Skeletal muscle satellite cell (primary cell): ENCODE data around the gene C6orf47.

ENCODE experiments used
- H3K27me3 ChIP-seq: 2 replicates; pipeline ENCODE4 v1.7.0; 2013; ENCODE audit warnings: low read length; ENCODE audit not compliant: control insufficient read depth, insufficient read depth
- H3K36me3 ChIP-seq: 2 replicates; pipeline ENCODE4 v1.7.0; 2013; ENCODE audit warnings: mild to moderate bottlenecking, control low read depth, low read length; ENCODE audit not compliant: insufficient read depth
- H3K4me1 ChIP-seq: 2 replicates; pipeline ENCODE4 v1.7.0; 2013; ENCODE audit warnings: low read length; ENCODE audit not compliant: control insufficient read depth, insufficient read depth
- H3K4me2 ChIP-seq: 2 replicates; pipeline ENCODE4 v1.7.0; 2013; ENCODE audit warnings: mild to moderate bottlenecking, low read length
- H3K4me3 ChIP-seq: 2 replicates; pipeline ENCODE4 v1.7.0; 2013; ENCODE audit warnings: low read length
- H3K9ac ChIP-seq: 2 replicates; pipeline ENCODE4 v1.7.0; 2013; ENCODE audit warnings: mild to moderate bottlenecking, low read depth, low read length, moderate library complexity
- H3K9me3 ChIP-seq: replicated peaks from 2 replicates; pipeline ENCODE4 v1.7.0; 2013; ENCODE audit warnings: mild to moderate bottlenecking, control low read depth, low read length

Gene C6orf47

GRCh38 chr6:31697555-31697954 is 37.0 kb upstream of the C6orf47 start:
- Histone ChIP-seq H3K9ac (no peak overlapping the region), H3K4me2 (no peak overlapping the region), H3K27me3 (no peaks in the 10 kb centered on the region), H3K4me1 (peaks cover 16% of the 10 kb centered on the region), H3K9me3 (no peaks in the 10 kb centered on the region), H3K36me3 (peaks cover 28% of the 10 kb centered on the region), H3K4me3 (no peak overlapping the region)

- Histone ChIP-seq H3K9ac (no peak overlapping the region), H3K4me3 (no peak overlapping the region), H3K27me3 (no peaks in the 10 kb centered on the region), H3K36me3 (peaks cover 56% of the 10 kb centered on the region), H3K4me2 (no peak overlapping the region), H3K4me1 (peaks cover 2% of the 10 kb centered on the region), H3K9me3 (no peaks in the 10 kb centered on the region)
Measured at GRCh38 chr6:31693535-31693934, 33.0 kb upstream of the C6orf47 start.

GRCh38 chr6:31692886-31693285 is 32.3 kb upstream of the C6orf47 start:
- Histone ChIP-seq H3K9me3 (no peaks in the 10 kb centered on the region), H3K36me3 (peaks cover 63% of the 10 kb centered on the region), H3K4me2 (no peak overlapping the region), H3K4me3 (no peak overlapping the region), H3K4me1 (peaks cover 2% of the 10 kb centered on the region), H3K27me3 (no peaks in the 10 kb centered on the region), H3K9ac (no peak overlapping the region)

GRCh38 chr6:31692353-31692752 is 31.8 kb upstream of the C6orf47 start:
- Histone ChIP-seq H3K9me3 (no peaks in the 10 kb centered on the region), H3K4me3 (no peak overlapping the region), H3K27me3 (no peaks in the 10 kb centered on the region), H3K4me2 (no peak overlapping the region), H3K4me1 (no peaks in the 10 kb centered on the region), H3K9ac (no peak overlapping the region), H3K36me3 (peaks cover 68% of the 10 kb centered on the region)

GRCh38 chr6:31691564-31692108 is 31.1 kb upstream of the C6orf47 start:
- no peaks in the 10 kb centered on the region for H3K4me1 ChIP-seq
- H3K4me3 ChIP-seq = no peak overlapping the region
- no peak overlapping the region for H3K4me2 ChIP-seq
- H3K36me3 ChIP-seq = peaks cover 72% of the 10 kb centered on the region
- H3K9ac ChIP-seq = no peak overlapping the region
- no peaks in the 10 kb centered on the region for H3K9me3 ChIP-seq
- H3K27me3 ChIP-seq = no peaks in the 10 kb centered on the region

GRCh38 chr6:31691078-31691463 is 30.5 kb upstream of the C6orf47 start:
- Histone ChIP-seq H3K36me3 (peaks cover 75% of the 10 kb centered on the region), H3K4me2 (no peak overlapping the region), H3K4me1 (no peaks in the 10 kb centered on the region), H3K9ac (no peak overlapping the region), H3K4me3 (no peak overlapping the region), H3K27me3 (no peaks in the 10 kb centered on the region), H3K9me3 (no peaks in the 10 kb centered on the region)

GRCh38 chr6:31690231-31691077 is 29.9 kb upstream of the C6orf47 start:
- H3K36me3 ChIP-seq = peaks cover 77% of the 10 kb centered on the region

GRCh38 chr6:31689249-31690110 is 28.9 kb upstream of the C6orf47 start:
- H3K36me3 ChIP-seq = peaks cover 74% of the 10 kb centered on the region
- no peaks in the 10 kb centered on the region for H3K27me3 ChIP-seq
- no peak overlapping the region for H3K4me3 ChIP-seq
- H3K4me1 ChIP-seq = no peaks in the 10 kb centered on the region
- no peak overlapping the region for H3K9ac ChIP-seq
- no peaks in the 10 kb centered on the region for H3K9me3 ChIP-seq
- no peak overlapping the region for H3K4me2 ChIP-seq

More at GRCh38 chr6:31690231-31691077, 29.9 kb upstream of the C6orf47 start:
- Histone ChIP-seq H3K9ac (no peak overlapping the region), H3K27me3 (no peaks in the 10 kb centered on the region), H3K4me1 (no peaks in the 10 kb centered on the region), H3K4me3 (no peak overlapping the region), H3K9me3 (no peaks in the 10 kb centered on the region), H3K4me2 (no peak overlapping the region)

GRCh38 chr6:31687860-31688693 is 27.5 kb upstream of the C6orf47 start:
- Histone ChIP-seq H3K4me3 (no peak overlapping the region), H3K4me1 (no peaks in the 10 kb centered on the region), H3K4me2 (no peak overlapping the region), H3K36me3 (peaks cover 68% of the 10 kb centered on the region), H3K27me3 (no peaks in the 10 kb centered on the region), H3K9ac (no peak overlapping the region), H3K9me3 (no peaks in the 10 kb centered on the region)

- no peaks in the 10 kb centered on the region for H3K9me3 ChIP-seq
- peaks cover 61% of the 10 kb centered on the region for H3K36me3 ChIP-seq
- H3K27me3 ChIP-seq = no peaks in the 10 kb centered on the region
- H3K9ac ChIP-seq = no peak overlapping the region
- no peak overlapping the region for H3K4me2 ChIP-seq
- H3K4me1 ChIP-seq = no peaks in the 10 kb centered on the region
- H3K4me3 ChIP-seq = no peak overlapping the region
Measured at GRCh38 chr6:31687321-31687720, 26.7 kb upstream of the C6orf47 start.

- H3K4me3 ChIP-seq = no peak overlapping the region
- H3K36me3 ChIP-seq = peaks cover 54% of the 10 kb centered on the region
- no peaks in the 10 kb centered on the region for H3K27me3 ChIP-seq
- H3K4me2 ChIP-seq = no peak overlapping the region
- H3K4me1 ChIP-seq = peaks cover 3% of the 10 kb centered on the region
- H3K9me3 ChIP-seq = no peaks in the 10 kb centered on the region
- no peak overlapping the region for H3K9ac ChIP-seq
Measured at GRCh38 chr6:31686483-31686882, 25.9 kb upstream of the C6orf47 start.
